ENCODE results near the gene SRD5A3.

SRD5A3 gene

GRCh38 chr4:55367084-55367722, 21.2 kb downstream of the SRD5A3 start:
- Histone ChIP-seq H3K27me3 (ENCODE audit: insufficient read depth, poor library complexity, severe bottlenecking) (no peaks in the 10 kb centered on the region), H3K4me3 (ENCODE audit: severe bottlenecking) (no peak overlapping the region), H3K9me3 (ENCODE audit: severe bottlenecking) (no peaks in the 10 kb centered on the region), H3K27ac (ENCODE audit: poor library complexity, severe bottlenecking) (no peak overlapping the region), H3K36me3 (ENCODE audit: low read depth) (no peaks in the 10 kb centered on the region), H3K4me1 (ENCODE audit: insufficient read depth, poor library complexity, severe bottlenecking) (no peaks in the 10 kb centered on the region)
- DNase-seq (ENCODE audit: low spot score) (no peak), ATAC-seq (ENCODE audit: low read depth) (no peak)
- TF ChIP-seq CTCF (IDR thresholded peaks at IDR 0.05; ENCODE audit: poor library complexity, severe bottlenecking) = no peak

DNA sequence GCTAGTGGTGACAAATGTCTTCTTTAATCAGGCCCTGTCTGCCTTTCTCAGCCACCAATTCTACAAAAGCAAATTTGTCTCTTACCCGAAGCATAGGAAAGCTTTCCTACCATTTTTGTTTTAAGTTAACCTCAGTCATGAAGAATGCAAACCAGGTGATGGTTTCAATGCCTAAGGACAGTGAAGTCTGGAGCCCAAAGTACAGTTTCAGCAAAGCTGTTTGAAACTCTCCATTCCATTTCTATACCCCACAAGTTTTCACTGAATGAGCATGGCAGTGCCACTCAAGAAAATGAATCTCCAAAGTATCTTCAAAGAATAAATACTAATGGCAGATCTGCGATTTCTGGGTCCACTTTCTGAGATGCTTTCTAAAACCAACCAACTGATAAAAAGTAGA, 23.9 kb downstream of the SRD5A3 start:
- DNase-seq (ENCODE audit: low spot score) (no peak), ATAC-seq (ENCODE audit: low read depth) (no peak)
- Histone ChIP-seq H3K36me3 (ENCODE audit: low read depth) (no peaks in the 10 kb centered on the region), H3K4me1 (ENCODE audit: insufficient read depth, poor library complexity, severe bottlenecking) (no peaks in the 10 kb centered on the region), H3K4me3 (ENCODE audit: severe bottlenecking) (no peak overlapping the region), H3K27ac (ENCODE audit: poor library complexity, severe bottlenecking) (no peak overlapping the region), H3K9me3 (ENCODE audit: severe bottlenecking) (no peaks in the 10 kb centered on the region), H3K27me3 (ENCODE audit: insufficient read depth, poor library complexity, severe bottlenecking) (no peaks in the 10 kb centered on the region)
- no peak for TF ChIP-seq CTCF (IDR thresholded peaks at IDR 0.05; ENCODE audit: poor library complexity, severe bottlenecking)

- no peak for DNase-seq (ENCODE audit: low spot score)
- Histone ChIP-seq H3K4me1 (ENCODE audit: insufficient read depth, poor library complexity, severe bottlenecking) (no peaks in the 10 kb centered on the region), H3K9me3 (ENCODE audit: severe bottlenecking) (no peaks in the 10 kb centered on the region), H3K36me3 (ENCODE audit: low read depth) (no peaks in the 10 kb centered on the region), H3K4me3 (ENCODE audit: severe bottlenecking) (no peak overlapping the region), H3K27me3 (ENCODE audit: insufficient read depth, poor library complexity, severe bottlenecking) (no peaks in the 10 kb centered on the region), H3K27ac (ENCODE audit: poor library complexity, severe bottlenecking) (no peak overlapping the region)
- ATAC-seq (ENCODE audit: low read depth) = no peak
- TF ChIP-seq CTCF (IDR thresholded peaks at IDR 0.05; ENCODE audit: poor library complexity, severe bottlenecking) = no peak
Measured at GRCh38 chr4:55372259-55372658, 26.2 kb downstream of the SRD5A3 start.

DNA sequence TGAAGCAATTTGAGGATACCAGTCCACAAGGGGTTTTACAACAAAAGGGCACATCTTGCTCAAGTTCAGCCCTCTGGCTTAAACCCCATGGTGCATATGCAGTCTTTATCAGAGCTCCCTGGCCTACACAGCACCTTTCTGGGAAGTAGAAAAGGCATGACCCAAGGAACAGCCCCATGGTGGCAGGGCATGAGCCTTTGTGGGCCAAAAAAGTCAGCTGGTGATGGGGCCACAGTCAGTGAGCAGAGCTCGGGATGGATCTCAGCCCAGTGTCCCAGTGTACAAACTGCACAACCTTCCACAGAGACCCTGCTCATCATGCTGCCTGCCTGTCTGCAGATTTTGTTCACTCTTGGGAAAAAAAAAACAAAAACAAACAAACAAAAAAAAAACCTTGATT, 27.4 kb downstream of the SRD5A3 start:
- Histone ChIP-seq H3K36me3 (ENCODE audit: low read depth) (no peaks in the 10 kb centered on the region), H3K4me1 (ENCODE audit: insufficient read depth, poor library complexity, severe bottlenecking) (peaks cover 1% of the 10 kb centered on the region), H3K4me3 (ENCODE audit: severe bottlenecking) (no peak overlapping the region), H3K27ac (ENCODE audit: poor library complexity, severe bottlenecking) (no peak overlapping the region), H3K9me3 (ENCODE audit: severe bottlenecking) (no peaks in the 10 kb centered on the region), H3K27me3 (ENCODE audit: insufficient read depth, poor library complexity, severe bottlenecking) (no peaks in the 10 kb centered on the region)
- no peak for ATAC-seq (ENCODE audit: low read depth)
- no peak for DNase-seq (ENCODE audit: low spot score)
- no peak for TF ChIP-seq CTCF (IDR thresholded peaks at IDR 0.05; ENCODE audit: poor library complexity, severe bottlenecking)

DNA sequence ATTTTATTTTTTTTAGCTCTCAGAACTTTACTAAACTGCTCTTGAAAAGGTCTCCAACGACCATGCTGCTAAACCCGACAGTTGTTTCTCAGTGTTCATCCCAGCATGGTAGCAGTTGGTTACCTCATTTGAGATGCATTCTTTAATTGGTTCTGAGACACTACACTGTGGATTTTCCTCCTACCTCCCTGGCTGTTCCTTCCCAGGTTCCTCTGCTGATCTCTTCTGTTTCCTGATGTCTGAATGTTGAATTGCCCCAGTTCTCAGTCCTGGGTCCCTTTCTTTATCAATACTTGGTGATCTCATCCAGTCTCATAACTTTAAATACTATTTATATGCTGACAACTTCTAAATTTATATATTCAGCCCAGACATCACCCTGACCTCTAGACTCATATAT, 30.7 kb downstream of the SRD5A3 start:
- H3K4me1 ChIP-seq (ENCODE audit: insufficient read depth, poor library complexity, severe bottlenecking) = peaks cover 12% of the 10 kb centered on the region
- DNase-seq (ENCODE audit: low spot score) (no peak), ATAC-seq (ENCODE audit: low read depth) (no peak)
- H3K36me3 ChIP-seq (ENCODE audit: low read depth) = no peaks in the 10 kb centered on the region
- no peaks in the 10 kb centered on the region for H3K9me3 ChIP-seq (ENCODE audit: severe bottlenecking)
- TF ChIP-seq CTCF (IDR thresholded peaks at IDR 0.05; ENCODE audit: poor library complexity, severe bottlenecking) = no peak
- no peak overlapping the region for H3K27ac ChIP-seq (ENCODE audit: poor library complexity, severe bottlenecking)
- no peaks in the 10 kb centered on the region for H3K27me3 ChIP-seq (ENCODE audit: insufficient read depth, poor library complexity, severe bottlenecking)
- no peak overlapping the region for H3K4me3 ChIP-seq (ENCODE audit: severe bottlenecking)

All from RWPE2 (cell line).